ENCODE results near the gene NTSR1. TPM values are rescaled to one million over a fixed set of nuclear protein-coding genes. Genes with fewer than 3 reads are reported as not detected.

The NTSR1 gene
- total and polyA plus RNA-seq, 2 of the 8 experiments (the other 6 are each of a cell fraction or from before 2014, with no cell fraction given) = 0.53 to 0.89 TPM

- FAIRE-seq (no peak), DNase-seq (ENCODE audit: low read depth in 1 of 2, low spot score in 2 of 2) (no peak)
- H2AK5ac ChIP-seq (ENCODE audit: low read depth, low read length) = no peak overlapping the region
- no peak overlapping the region for H2AFZ ChIP-seq (ENCODE audit: low read length)
- H3K79me1 ChIP-seq (ENCODE audit: low read depth, low read length) = no peaks in the 10 kb centered on the region
- no peak overlapping the region for H4K5ac ChIP-seq (ENCODE audit: insufficient read length, low read depth, low read length)
- no peak overlapping the region for H3K4me3 ChIP-seq (ENCODE audit: extremely low read depth in 1 of 4, insufficient read depth in 2 of 4, low read depth in 3 of 4, low read length in 4 of 4)
- H2BK12ac ChIP-seq (ENCODE audit: low read depth, low read length) = no peak overlapping the region
- no peak overlapping the region for H2BK15ac ChIP-seq (ENCODE audit: low read length)
- no peaks in the 10 kb centered on the region for H3K23me2 ChIP-seq (ENCODE audit: low read depth, low read length)
- H2BK5ac ChIP-seq (ENCODE audit: low read depth, low read length) = no peak overlapping the region
- TF ChIP-seq SUZ12 (IDR thresholded peaks at IDR 0.05; ENCODE audit: low read length) = no peak
- TF ChIP-seq KDM4A (IDR thresholded peaks at IDR 0.05; ENCODE audit: low read depth, low read length, severe bottlenecking) = no peak
- no peak for TF ChIP-seq TCF12 (IDR thresholded peaks at IDR 0.05; ENCODE audit: low read depth, low read length)
- TF ChIP-seq RBBP5 (IDR thresholded peaks at IDR 0.05; ENCODE audit: borderline replicate concordance, low read depth, low read length) = no peak
- no peak for TF ChIP-seq CTCF (IDR thresholded peaks at IDR 0.05; ENCODE audit: control extremely low read depth in 1 of 3, insufficient read depth in 1 of 3, low read depth in 1 of 3, low read length in 3 of 3)
- TF ChIP-seq EGR1 (IDR thresholded peaks at IDR 0.05; ENCODE audit: borderline replicate concordance, low read depth, low read length) = no peak
- TF ChIP-seq YY1 (IDR thresholded peaks at IDR 0.05; ENCODE audit: low read depth, low read length) = no peak
- TF ChIP-seq NANOG (IDR thresholded peaks at IDR 0.05; ENCODE audit: insufficient read depth, low read depth, low read length, poor library complexity, severe bottlenecking) = no peak
- H3K56ac ChIP-seq (replicated peaks; ENCODE audit: insufficient read length, low read depth, low read length) = no peak overlapping the region
- CTCF ChIA-PET (ENCODE audit: partially characterized antibody) = interaction anchor here (0.9 to 3.2 kb wide), 4 partner anchors 12 to 86 kb away, joined by 3 to 13 read pairs (median 4); partner anchors contain the start of gene NTSR1
- POLR2A ChIA-PET (ENCODE audit: partially characterized antibody) = no interaction called here
- no peak overlapping the region for H3K18ac ChIP-seq (ENCODE audit: extremely low read depth, low read length)
- H3K27ac ChIP-seq (ENCODE audit: low read depth, low read length) = no peak overlapping the region
- H2BK20ac ChIP-seq (ENCODE audit: low read length) = no peak overlapping the region
- no peak overlapping the region for H3K4me2 ChIP-seq (ENCODE audit: insufficient read depth in 1 of 2, low read depth in 2 of 2, low read length in 2 of 2)
- no peak overlapping the region for H2BK120ac ChIP-seq (replicated peaks; ENCODE audit: low read depth, low read length)
- H3K14ac ChIP-seq (ENCODE audit: insufficient read length) = no peak overlapping the region
- H3K9ac ChIP-seq (replicated peaks in 1 of 4; ENCODE audit: extremely low read depth in 1 of 4, low read depth in 3 of 4, low read length in 3 of 4) = no peak overlapping the region
- 92% methylated on average over 6 of the region's 6 CpGs; no CpG with 5 or more reads in 1 of the 2 experiments for WGBS, 2 experiments (ENCODE audit: extremely low coverage in 1 of 2, insufficient coverage in 1 of 2, insufficient read length in 1 of 2, insufficient replicate concordance in 2 of 2, low coverage in 1 of 2, low lambda C conversion rate in 2 of 2, missing lambda C conversion rate in 1 of 2)
- H3K79me2 ChIP-seq (ENCODE audit: control insufficient read depth in 1 of 2, insufficient read depth in 2 of 2, low read length in 2 of 2) = no peaks in the 10 kb centered on the region
- H3K4me1 ChIP-seq (replicated peaks in 1 of 4; ENCODE audit: control insufficient read depth in 3 of 4, insufficient read depth in 4 of 4, low read length in 3 of 4) = no peaks in the 10 kb centered on the region
- H4K91ac ChIP-seq (replicated peaks; ENCODE audit: insufficient read length, low read length) = no peak overlapping the region
- H3K4ac ChIP-seq (replicated peaks; ENCODE audit: insufficient read length, low read depth, low read length) = no peak overlapping the region
- H4K8ac ChIP-seq (ENCODE audit: extremely low read depth, insufficient read depth, low read length) = no peak overlapping the region; the same call in 1 of the 2 replicates
- H3K23ac ChIP-seq (ENCODE audit: insufficient read length) = no peak overlapping the region
- H3K9me3 ChIP-seq (ENCODE audit: insufficient read depth in 2 of 2, low read depth in 1 of 2, low read length in 1 of 2) = peaks cover 0 to 12% of the 10 kb centered on the region in 2 experiments; a peak in 1 of 4 replicates
- no peaks in the 10 kb centered on the region; a peak in 1 of 7 replicates for H3K27me3 ChIP-seq (replicated peaks in 1 of 4; ENCODE audit: control insufficient read depth in 3 of 4, extremely low read depth in 1 of 4, insufficient read depth in 3 of 4, low read length in 3 of 4)
- no peaks in the 10 kb centered on the region for H3K36me3 ChIP-seq (ENCODE audit: control insufficient read depth in 2 of 4, insufficient read depth in 4 of 4, low read length in 3 of 4)
- H4K20me1 ChIP-seq (replicated peaks in 1 of 2; ENCODE audit: control insufficient read depth in 1 of 2, insufficient read depth in 2 of 2, low read length in 2 of 2) = no peaks in the 10 kb centered on the region
Observed at GRCh38 chr20:62722627-62723026, 14.0 kb downstream of the NTSR1 start.
